ENCODE data around the gene KLK4. TPM values are rescaled to one million over a fixed set of nuclear protein-coding genes. Genes with fewer than 3 reads are reported as not detected.

KLK4 gene
- total and polyA plus RNA-seq, 10 of the 15 experiments (the other 5 are each of a cell fraction or from before 2014, with no cell fraction given), result 0.06 to 0.31 TPM; not detected in 8

DNA sequence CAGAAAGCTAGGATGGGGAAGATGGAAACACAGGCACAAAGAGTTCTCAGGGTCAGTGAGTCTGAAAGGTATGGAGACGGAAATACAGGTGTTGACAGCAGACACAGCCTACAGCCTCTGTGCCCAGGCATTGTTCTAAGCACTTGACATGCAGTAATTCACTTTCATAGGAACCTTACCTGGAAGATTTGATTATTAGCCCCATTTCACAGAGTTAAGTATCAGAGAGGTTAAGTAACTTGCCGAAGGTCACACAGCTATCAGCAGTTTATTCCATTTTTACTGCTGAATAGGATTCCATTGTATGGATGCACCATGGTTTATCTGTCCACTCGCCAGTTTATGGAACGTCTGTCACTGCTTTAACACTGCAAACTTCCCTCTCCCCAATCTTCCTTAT, 13.2 kb downstream of the KLK4 start:
- no peak for FAIRE-seq
- H3K4me3 ChIP-seq, result no peak overlapping the region
- BruUV-seq (replicated peaks), result no TSS peak

More for the DNA sequence above, 13.2 kb downstream of the KLK4 start:
- Histone ChIP-seq H3K4me1 (ENCODE audit: control insufficient read depth, insufficient read depth, low read length) (peaks cover 21% of the 10 kb centered on the region), H2AFZ (ENCODE audit: control insufficient read depth, low read depth, low read length) (no peak overlapping the region; the same call in 1 of the 2 replicates), H3K27me3 (replicated peaks in 1 of 2; ENCODE audit: control insufficient read depth in 2 of 2, insufficient read depth in 2 of 2, low read length in 1 of 2) (no peaks in the 10 kb centered on the region), H4K20me1 (ENCODE audit: control insufficient read depth, insufficient read depth) (no peaks in the 10 kb centered on the region), H3K9ac (ENCODE audit: control insufficient read depth, insufficient read depth, low read length) (no peak overlapping the region), H3K27ac (ENCODE audit: control insufficient read depth, insufficient read depth) (peak overlapping the region; percentile 76; the same call in 1 of the 2 replicates), H3K36me3 (ENCODE audit: control insufficient read depth in 2 of 2, insufficient read depth in 2 of 2, low read length in 1 of 2) (no peaks in the 10 kb centered on the region), H3K9me3 (replicated peaks; ENCODE audit: control insufficient read depth, insufficient read depth, low read length) (peaks cover 6% of the 10 kb centered on the region; the same call in 1 of the 3 replicates), H3K4me2 (ENCODE audit: control insufficient read depth, insufficient read depth) (peak overlapping the region; percentile 39), H3K79me2 (ENCODE audit: control insufficient read depth, insufficient read depth, low read length) (no peaks in the 10 kb centered on the region)
- intact Hi-C loops (cut with micrococcal nuclease; ENCODE audit: unreplicated experiment), result loop anchor here (5.0 to 10.0 kb wide), 2 partner anchors 61 to 543 kb away; no protein-coding TSS in a partner anchor
- TF ChIP-seq HDGF (IDR thresholded peaks at IDR 0.05) (no peak), ATF3 (IDR thresholded peaks at IDR 0.05; ENCODE audit: borderline replicate concordance, extremely low read depth, low read depth, low read length) (no peak), JUND (IDR thresholded peaks at IDR 0.05; ENCODE audit: low read depth, low read length) (no peak), IRF4 (IDR thresholded peaks at IDR 0.05; ENCODE audit: low read depth, low read length) (no peak), STAT1 (conservative IDR thresholded peaks at IDR 0.05) (no peak), NFYA (IDR thresholded peaks at IDR 0.05; ENCODE audit: borderline replicate concordance, low read depth, low read length) (no peak), STAT3 (IDR thresholded peaks at IDR 0.05; ENCODE audit: low read depth, low read length) (no peak), SREBF2 (IDR thresholded peaks at IDR 0.05; ENCODE audit: low read length) (no peak), SMARCA5 (IDR thresholded peaks at IDR 0.05) (peak; percentile 76), FOS (IDR thresholded peaks at IDR 0.05; ENCODE audit: borderline replicate concordance, extremely low read depth, insufficient read length) (no peak), ATF7 (IDR thresholded peaks at IDR 0.05; ENCODE audit: low read depth) (no peak), YBX1 (IDR thresholded peaks at IDR 0.05) (no peak), SMAD5 (IDR thresholded peaks at IDR 0.05; ENCODE audit: low read depth) (no peak), ZNF217 (IDR thresholded peaks at IDR 0.05) (peak; percentile 28; the same call in 1 of the 2 replicates), GABPA (IDR thresholded peaks at IDR 0.05; ENCODE audit: low read depth) (no peak)
- TF ChIP-seq, protein P1, sequence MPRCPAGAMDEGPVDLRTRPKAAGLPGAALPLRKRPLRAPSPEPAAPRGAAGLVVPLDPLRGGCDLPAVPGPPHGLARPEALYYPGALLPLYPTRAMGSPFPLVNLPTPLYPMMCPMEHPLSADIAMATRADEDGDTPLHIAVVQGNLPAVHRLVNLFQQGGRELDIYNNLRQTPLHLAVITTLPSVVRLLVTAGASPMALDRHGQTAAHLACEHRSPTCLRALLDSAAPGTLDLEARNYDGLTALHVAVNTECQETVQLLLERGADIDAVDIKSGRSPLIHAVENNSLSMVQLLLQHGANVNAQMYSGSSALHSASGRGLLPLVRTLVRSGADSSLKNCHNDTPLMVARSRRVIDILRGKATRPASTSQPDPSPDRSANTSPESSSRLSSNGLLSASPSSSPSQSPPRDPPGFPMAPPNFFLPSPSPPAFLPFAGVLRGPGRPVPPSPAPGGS (IDR thresholded peaks at IDR 0.05; ENCODE audit: borderline replicate concordance, insufficient read depth, low read depth, low read length, poor library complexity, severe bottlenecking), result no peak
- TF ChIP-seq, protein P2, sequence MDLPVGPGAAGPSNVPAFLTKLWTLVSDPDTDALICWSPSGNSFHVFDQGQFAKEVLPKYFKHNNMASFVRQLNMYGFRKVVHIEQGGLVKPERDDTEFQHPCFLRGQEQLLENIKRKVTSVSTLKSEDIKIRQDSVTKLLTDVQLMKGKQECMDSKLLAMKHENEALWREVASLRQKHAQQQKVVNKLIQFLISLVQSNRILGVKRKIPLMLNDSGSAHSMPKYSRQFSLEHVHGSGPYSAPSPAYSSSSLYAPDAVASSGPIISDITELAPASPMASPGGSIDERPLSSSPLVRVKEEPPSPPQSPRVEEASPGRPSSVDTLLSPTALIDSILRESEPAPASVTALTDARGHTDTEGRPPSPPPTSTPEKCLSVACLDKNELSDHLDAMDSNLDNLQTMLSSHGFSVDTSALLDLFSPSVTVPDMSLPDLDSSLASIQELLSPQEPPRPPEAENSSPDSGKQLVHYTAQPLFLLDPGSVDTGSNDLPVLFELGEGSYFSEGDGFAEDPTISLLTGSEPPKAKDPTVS (IDR thresholded peaks at IDR 0.05; ENCODE audit: low read depth, low read length), result no peak
- POLR2A ChIA-PET, result interaction anchor here (0.6 to 2.0 kb wide), 4 partner anchors 10 to 80 kb away, joined by 4 to 8 read pairs (median 5); no protein-coding TSS in a partner anchor
- in situ Hi-C loops (cut with MboI), result loop anchor here (10.0 kb wide), 1 partner anchor 543 kb away; no protein-coding TSS in a partner anchor
- no peak for DNase-seq (ENCODE audit: low read depth, low spot score)
- SMC1A ChIA-PET (ENCODE audit: uncharacterized antibody, unreplicated experiment), result interaction anchor here (0.7 to 4.7 kb wide), 6 partner anchors 8 to 103 kb away, joined by 3 to 28 read pairs (median 6); no protein-coding TSS in a partner anchor
- no peak for ATAC-seq
- 76% methylated on average over 4 of the region's 4 CpGs for WGBS (ENCODE audit: insufficient coverage, insufficient replicate concordance, low lambda C conversion rate, missing lambda C conversion rate)
- RAD21 ChIA-PET (ENCODE audit: unreplicated experiment), result interaction anchor here (1.0 to 3.8 kb wide), 5 partner anchors 9 to 81 kb away, joined by 3 to 19 read pairs (median 3); no protein-coding TSS in a partner anchor
- CTCF ChIA-PET, result interaction anchor here (0.6 to 4.0 kb wide), 9 partner anchors 8 to 442 kb away, joined by 3 to 33 read pairs (median 5); no protein-coding TSS in a partner anchor

Data from GM12878 (cell line).